GM19455 (cell line): ENCODE data around the gene KIF17.

Experiments
- ATAC-seq: cut with Tn5 transposase; IDR thresholded peaks from one replicate; pipeline ENCODE4 v1.9.1; 2021; ENCODE audit not compliant: unreplicated experiment

The KIF17 gene

GRCh38 chr1:20663969-20664715 is 53.7 kb downstream of the KIF17 start:
- ATAC-seq: no peak

GRCh38 chr1:20663365-20663764 is 54.4 kb downstream of the KIF17 start:
- ATAC-seq: no peak

- no peak for ATAC-seq
These were observed 55.7 kb downstream of the KIF17 start for GRCh38 chr1:20662110-20662475.

- ATAC-seq: peak; percentile 98
These were observed 56.3 kb downstream of the KIF17 start, which contains the start of gene DDOST for GRCh38 chr1:20661207-20662109. TSS of gene DDOST (minus strand) at chr1:20661369. CDS start at chr1:20661350, 19 bp downstream.

- ATAC-seq: peak; percentile 3
These were observed 57.0 kb downstream of the KIF17 start for GRCh38 chr1:20660847-20661206.

GRCh38 chr1:20660363-20660762 is 57.4 kb downstream of the KIF17 start:
- no peak for ATAC-seq

GRCh38 chr1:20658166-20658915 is 59.5 kb downstream of the KIF17 start:
- ATAC-seq: no peak

GRCh38 chr1:20657024-20657423 is 60.8 kb downstream of the KIF17 start:
- ATAC-seq: no peak

GRCh38 chr1:20654104-20654690 is 63.6 kb downstream of the KIF17 start:
- no peak for ATAC-seq

- no peak for ATAC-seq
These were observed 65.5 kb downstream of the KIF17 start for GRCh38 chr1:20652300-20652699.

- ATAC-seq: no peak
These were observed 68.9 kb downstream of the KIF17 start for GRCh38 chr1:20648946-20649345.

GRCh38 chr1:20648438-20648837 is 69.4 kb downstream of the KIF17 start:
- no peak for ATAC-seq

GRCh38 chr1:20645414-20645813 is 72.4 kb downstream of the KIF17 start:
- ATAC-seq: no peak

GRCh38 chr1:20644416-20644815 is 73.4 kb downstream of the KIF17 start:
- no peak for ATAC-seq

- ATAC-seq: no peak
These were observed 74.7 kb downstream of the KIF17 start for GRCh38 chr1:20643080-20643479.

- no peak for ATAC-seq
These were observed 75.8 kb downstream of the KIF17 start for GRCh38 chr1:20641975-20642374.

- no peak for ATAC-seq
These were observed 77.6 kb downstream of the KIF17 start for GRCh38 chr1:20640183-20640597.

GRCh38 chr1:20636785-20637347 is 80.9 kb downstream of the KIF17 start:
- ATAC-seq: no peak

GRCh38 chr1:20634594-20635084 is 83.2 kb downstream of the KIF17 start:
- ATAC-seq: no peak

GRCh38 chr1:20634065-20634593 is 83.7 kb downstream of the KIF17 start:
- no peak for ATAC-seq
